GM10847 (cell line): ENCODE data around the gene HMGCS2.

Experiments
- POLR2A ChIP-seq: IDR thresholded peaks from 2 replicates; pipeline ENCODE4 v1.6.1; 2011; ENCODE audit not compliant: insufficient read length; ENCODE audit errors: extremely low read depth

Gene HMGCS2

DNA sequence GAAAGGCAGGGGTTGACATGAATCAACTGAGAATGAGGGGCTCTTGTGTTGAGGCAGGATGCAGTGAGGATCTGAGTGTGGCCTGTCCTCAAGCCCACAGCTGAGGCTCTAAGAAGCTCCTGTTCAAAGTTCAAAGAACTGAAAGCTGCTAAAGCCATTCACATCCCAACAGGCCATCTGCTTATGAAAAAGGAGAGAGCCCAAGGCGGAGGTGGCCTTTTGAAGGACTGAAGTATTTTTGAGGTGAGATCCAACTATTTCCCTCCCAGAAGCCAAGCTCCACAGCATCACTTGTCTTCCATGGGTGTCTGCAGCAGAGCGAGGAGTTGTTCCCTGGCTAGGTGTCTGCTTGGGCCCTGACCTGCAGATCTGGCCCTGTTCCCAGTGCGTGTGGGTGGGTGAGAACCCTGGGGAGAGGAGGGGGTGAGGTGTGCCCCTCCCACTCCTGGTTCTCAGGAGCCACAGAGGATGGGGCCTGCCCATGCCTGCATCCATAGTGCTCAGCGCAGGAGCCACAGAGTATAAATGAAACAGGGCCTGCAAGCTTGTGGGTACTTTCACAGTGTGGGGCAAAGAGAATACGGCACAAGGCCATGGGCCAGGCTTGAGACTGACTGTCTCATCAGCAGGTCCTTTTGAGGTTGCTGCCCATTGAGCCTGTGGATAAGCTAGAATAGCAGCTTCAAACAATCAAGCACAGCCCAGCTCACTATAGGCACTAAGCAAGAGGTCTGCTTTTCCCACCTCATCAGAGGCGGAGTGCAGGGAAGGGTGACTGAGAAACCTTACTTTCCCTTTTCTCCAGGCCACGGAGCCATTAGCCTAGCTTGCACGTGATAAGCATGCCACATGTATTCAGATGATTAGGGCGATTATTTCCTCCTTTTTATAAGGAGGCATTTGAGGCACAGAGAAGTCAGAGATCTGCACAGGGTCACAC is 26.8 kb upstream of the HMGCS2 start:
- no peak for TF ChIP-seq POLR2A

DNA sequence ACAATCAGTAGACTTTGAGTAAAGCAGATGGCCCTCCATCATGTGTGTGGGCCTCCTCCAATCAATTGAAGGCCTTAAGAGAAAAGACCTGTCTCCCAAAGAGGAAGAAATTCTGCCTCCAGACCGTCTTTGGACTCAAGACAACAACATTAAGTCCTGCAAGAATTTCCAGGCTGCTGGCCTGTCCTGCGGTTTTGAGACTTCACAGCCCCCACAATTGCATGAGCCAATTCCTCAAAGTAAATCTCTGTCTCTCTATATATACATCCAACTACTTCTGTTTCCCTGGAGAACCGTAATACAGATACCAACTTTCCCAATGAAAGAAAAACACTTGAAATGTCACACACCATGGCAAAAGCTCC is 26.2 kb upstream of the HMGCS2 start:
- TF ChIP-seq POLR2A, result no peak

DNA sequence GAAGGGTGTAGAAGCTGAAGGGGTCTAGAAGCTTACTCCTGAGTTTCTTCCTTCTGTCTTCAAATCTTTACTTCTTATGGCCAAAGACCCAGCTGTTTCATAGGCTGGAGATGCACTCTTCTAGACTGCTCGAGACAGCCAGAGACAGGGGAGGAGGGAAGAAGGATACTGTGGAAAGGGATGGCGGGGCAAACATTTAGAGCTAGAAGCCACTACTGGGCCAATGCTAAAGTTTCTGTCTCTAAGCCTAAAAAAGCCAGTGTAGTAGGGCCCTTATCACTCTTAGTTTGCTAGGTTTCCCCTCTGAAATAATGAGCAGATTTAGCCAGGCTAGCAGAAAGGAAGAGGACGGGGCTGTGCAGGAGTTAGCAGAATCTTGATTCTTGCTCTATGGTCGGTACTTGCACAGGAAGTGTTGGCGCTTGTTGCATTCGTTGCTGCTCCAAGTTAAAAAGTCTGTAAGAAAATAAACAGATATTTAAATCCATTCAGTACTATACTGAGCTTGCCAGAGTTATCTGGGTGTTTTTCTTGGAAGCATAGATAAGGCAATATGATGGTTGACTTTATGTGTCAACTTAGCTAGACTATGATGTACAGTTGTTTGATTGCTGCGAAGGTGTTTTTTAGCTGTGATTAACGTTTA is 25.6 kb upstream of the HMGCS2 start:
- no peak for TF ChIP-seq POLR2A

DNA sequence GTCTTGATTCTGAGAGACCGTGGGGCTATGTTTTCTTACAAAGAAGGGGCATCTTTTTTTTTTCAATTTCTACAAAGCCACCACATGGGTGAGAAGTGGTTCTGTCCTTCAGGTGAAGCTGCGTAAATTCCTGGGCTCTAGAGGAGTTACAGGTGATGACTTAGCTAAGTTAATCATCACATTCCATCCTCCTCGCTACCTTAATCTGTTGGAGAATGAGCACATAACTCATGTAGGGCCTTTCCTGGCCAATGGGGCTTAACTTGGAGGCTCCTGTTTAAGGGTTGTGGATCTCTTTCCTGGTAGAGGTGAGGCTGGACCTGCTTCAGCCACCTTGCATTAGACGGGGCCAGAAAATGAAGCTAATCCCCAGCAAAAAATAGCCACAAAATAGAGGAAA is 22.7 kb upstream of the HMGCS2 start:
- no peak for TF ChIP-seq POLR2A

DNA sequence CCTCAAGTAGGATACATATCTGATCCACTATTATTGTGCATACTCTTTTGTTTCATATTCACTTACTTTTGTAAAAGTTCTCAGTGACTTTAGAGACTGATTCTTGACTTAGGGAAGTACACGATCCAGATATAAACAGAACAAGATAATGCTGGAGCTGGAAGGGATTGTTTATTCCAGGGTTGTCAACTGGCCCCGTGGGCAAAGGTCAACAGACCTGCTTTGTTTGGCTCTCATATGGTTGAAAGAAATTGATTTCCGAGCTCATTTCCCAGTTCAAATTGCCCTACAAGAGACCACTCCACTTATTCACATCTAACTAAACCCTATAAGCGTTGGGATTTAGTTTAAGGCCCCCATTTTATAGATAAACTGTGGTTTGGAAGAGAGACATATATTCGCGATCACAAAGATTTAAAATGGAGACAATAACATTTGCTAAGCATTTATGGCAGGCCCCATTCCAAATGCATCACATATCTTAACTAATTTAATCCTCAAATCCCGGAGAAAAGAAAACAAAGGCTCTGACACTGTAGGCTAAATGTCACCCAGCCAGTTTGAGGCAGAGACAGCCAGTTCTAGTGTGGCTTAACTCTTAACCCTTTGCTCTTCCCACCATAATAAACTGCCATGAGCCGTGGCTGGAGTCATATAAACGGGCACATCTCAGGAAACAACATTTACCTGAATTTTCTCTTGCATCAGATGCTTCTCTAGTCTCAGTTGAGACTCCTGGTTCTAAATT is 21.9 kb upstream of the HMGCS2 start:
- no peak for TF ChIP-seq POLR2A

DNA sequence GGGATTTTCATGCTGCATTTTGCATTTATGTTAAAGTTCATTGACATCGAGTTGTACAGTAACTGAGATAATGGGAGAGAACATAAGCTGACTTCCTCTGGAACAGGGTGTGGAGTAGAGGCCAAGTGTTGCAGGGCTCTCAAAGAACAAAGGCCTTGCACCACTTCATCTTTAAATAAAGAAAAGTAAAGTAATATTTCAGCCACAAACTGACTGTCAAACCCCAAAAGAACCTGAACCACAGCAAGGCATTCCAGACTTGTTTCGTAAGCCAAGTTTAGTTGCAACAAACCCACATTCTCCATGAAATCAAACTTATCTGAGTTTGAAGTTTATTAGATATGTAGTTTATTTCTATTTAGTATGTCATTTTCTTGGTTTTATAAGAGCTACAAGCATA is 19.1 kb upstream of the HMGCS2 start:
- TF ChIP-seq POLR2A, result no peak

DNA sequence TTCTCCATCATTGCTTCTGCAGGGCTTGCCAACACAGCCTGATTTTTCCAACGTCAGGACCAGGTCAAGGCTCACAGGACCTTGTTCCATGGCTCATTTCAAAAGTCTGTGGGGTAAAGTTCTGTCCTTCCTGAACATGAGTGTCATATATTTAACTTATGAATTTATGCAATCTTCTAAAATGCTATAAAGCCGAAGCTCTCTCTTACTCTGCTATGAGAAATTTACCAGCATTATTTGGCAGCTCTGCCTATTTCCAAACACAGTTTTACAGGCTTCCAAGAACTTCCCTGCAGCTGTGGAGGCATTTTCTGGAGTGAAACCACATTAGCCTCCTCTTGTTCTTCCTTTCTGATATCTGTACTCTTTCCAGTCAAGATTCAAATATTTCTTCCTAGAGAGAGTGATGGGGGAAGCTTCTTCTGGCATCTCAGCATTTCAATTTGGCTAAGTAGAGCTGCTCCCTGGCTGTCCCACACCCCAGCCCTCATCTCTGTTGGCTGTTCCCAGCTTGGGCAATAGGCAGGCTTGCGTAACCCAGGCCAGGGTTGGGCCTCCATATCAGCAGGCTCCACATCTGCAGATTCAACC is 15.6 kb upstream of the HMGCS2 start:
- no peak for TF ChIP-seq POLR2A

DNA sequence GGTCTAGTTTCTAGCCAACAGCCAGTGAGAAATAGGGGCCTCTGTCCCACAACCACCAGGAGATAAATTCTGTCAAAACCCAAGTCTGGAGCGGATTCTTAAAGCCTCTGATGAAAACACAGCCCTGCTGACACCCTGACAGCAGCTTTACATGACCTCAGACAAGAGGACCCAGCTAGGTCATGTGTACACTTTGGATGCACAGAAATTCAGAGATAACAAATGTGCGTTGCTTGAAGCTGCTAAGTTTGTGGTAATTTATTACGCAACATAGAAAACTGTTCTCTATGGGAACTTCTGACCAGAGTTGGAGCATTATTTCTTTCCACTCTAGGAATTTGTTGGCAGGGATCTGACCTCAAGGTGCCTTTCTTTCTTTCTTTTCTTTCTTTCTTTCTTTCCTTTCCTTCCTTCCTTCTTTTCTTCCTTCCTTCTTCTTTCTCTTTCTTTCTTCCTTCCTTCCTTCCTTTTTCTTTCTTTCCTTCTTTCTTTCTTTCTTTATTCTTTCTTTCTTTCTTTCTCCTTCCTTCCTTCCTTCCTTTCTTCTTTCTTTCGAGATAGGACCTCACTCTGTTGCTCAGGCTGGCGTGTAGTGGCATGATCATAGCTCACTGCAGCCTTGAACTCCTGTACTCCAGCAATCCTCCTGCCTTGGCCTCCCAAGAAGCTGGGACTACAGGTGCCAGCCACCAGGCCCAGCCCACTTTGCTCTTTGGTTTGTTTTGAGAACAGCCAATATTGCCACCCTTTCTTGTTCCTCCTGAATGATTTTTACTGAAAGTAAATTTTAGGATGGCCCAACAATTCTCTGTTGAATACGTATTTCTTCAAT is 14.9 kb upstream of the HMGCS2 start:
- TF ChIP-seq POLR2A, result no peak

DNA sequence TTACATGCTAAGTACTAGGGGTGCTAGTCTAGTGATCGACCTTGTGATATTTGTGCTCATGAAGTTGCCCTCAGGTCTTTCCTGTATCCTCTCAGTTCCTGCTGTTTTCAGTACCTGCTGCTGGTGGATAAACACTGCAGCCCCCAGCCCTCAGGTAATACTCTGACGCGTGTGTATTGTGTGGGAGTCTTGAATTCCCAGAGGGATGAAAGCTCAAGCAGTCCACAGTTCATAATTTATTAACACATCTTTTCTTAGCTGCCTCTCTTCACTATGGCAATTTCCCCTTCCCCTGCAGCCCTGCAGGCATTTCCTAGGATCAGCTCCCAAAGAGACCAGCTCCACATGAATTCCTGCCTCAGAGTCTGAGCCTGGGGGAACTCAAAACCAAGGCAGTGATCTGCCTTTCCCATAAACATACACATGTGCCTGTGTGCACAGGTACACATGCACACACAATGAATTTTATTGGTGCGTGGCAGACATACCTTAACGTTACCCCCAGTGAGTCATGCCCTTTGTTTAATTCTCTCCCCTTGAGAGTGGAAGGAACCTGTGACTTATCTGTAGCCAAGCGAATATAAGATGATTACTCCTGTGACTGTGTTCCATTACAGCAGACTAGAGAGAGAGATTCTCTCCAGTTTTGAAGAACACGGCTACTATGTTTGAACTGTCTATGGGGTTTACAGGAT is 14.1 kb upstream of the HMGCS2 start:
- no peak for TF ChIP-seq POLR2A

DNA sequence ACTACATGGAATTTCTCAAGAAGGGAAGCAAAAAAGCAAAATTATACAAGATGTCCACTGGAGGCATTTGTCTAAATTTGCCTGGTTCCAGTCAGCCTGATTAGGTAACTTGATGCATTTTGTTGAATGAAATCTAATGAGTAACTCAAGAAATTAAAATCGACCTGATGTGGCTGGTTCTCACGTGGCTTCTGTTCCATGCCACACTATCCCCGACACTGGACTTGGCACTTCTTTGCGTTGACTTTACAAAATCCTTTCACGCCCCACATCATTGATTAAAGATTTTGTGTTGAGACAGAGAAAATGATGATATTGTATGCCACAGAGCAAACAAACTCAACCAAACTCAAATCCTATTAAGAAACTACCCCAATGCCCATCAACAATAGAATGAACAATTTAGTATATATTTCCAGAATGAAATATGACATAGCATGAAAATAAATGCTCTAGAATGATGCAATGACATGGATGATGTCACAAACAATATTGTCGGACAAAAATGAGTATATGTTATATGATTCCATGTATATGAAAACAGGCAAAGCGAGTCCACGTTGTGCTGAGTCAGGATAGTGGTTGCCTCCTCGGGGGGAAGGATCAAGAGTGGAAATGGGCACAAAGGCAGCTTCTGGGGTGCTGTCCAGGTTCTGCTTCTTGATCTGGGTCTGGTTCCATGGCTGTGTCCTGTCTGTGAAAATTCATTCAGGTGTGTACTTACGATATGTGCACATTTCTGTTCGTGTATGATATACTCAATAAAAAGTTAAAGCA is 12.9 kb upstream of the HMGCS2 start:
- no peak for TF ChIP-seq POLR2A

DNA sequence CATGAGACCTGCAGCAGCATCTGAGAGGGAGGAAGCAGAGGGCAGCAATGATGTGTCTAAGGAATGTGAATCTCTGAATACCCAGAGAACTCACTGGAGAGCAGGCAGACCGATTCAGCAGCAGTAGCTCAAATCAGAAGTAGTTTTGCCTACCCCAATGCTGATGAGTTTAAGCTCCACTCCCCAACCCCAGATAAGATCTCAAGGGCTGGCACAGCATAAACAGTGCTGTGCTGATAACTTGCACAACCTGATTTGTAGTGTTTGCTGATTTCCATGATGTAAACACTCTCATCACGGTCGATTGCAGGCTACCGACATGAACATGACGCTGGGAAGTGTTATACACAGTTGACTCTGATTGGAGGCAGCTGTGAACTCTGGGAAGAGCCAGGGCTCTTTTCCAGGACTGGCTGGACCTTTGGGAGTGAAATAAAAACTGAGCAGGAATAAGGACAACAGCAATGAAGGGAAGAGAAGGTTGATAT is 11.2 kb upstream of the HMGCS2 start:
- TF ChIP-seq POLR2A, result no peak

DNA sequence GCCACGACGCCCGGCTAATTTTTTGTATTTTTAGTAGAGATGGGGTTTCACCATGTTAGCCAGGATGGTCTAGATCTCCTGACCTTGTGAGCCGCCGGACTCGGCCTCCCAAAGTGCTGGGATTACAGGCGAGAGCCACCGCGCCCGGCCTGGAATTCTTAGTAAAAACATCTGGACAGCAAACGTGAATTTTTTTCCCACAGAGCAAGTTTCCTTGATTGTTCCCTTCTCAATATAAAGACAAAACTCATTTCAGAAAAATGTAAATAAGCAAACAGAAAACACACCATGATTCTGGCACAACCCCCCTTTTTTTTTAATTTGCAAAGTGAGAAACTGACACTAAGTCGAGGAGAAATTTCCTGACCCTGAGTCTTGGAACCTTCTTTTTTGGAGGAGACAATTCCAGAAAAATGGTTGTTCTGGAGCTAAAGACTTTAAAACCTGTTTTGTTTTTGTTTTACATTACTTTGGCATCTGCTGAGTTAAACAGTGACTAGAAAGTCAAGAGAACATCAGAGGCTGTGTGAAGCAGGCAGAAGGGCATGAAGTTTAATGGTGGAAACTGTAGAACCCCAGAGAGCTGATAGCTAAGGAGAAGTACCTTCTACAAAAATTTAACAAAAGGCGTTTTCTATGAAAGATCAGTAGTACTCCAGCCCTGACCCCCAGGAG is 10.3 kb upstream of the HMGCS2 start:
- no peak for TF ChIP-seq POLR2A

DNA sequence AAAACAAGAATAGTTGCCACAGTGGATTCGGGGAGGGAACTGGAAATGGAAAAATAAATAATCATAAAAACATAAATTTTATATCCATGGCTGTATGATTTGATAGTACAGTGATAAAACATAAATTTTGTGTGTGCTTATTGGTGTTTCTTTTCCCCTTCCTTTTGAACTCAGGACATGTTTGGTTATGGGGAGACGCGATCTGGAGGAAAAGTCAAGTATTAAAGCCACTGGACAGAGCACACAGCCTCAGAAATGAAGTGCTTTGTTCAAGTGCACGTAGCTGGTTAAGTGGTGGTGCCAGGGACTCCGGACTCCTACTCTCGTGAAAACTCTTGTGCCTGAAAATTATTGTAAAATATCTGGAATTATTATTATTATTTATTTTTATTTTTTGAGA is 9.7 kb upstream of the HMGCS2 start:
- TF ChIP-seq POLR2A, result no peak
